ENCODE results near the gene SDF2L1.
"Not testable (repeated sequence)": the region's sequence is repeated elsewhere in the genome, so short reads cannot be mapped to it uniquely, and the experiment has no call there.

SDF2L1 gene

DNA sequence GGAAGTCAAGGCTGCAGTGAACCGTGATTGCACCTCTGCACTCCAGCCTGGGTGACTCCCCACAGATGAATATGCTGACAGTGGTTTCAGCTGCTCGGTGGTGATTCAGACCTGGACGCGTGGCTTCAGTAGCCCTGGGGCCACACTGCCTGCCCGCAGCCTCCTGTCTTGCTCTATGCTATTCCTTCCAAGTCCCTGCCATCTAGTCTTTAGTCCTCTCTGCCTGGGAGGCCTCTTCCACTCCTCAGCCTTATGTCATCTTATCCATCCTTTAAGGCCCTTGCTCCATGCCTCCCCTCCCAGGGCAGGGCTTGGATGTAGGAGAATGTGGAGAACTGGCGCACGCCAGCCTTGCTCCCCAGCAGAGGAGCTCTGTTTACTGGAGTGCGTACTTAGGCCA, 35.3 kb upstream of the SDF2L1 start:
- POLR2A ChIA-PET: interaction anchor here (1.3 to 1.4 kb wide), 2 partner anchors 22 to 38 kb away, joined by 3 to 6 read pairs; no protein-coding TSS in a partner anchor

DNA sequence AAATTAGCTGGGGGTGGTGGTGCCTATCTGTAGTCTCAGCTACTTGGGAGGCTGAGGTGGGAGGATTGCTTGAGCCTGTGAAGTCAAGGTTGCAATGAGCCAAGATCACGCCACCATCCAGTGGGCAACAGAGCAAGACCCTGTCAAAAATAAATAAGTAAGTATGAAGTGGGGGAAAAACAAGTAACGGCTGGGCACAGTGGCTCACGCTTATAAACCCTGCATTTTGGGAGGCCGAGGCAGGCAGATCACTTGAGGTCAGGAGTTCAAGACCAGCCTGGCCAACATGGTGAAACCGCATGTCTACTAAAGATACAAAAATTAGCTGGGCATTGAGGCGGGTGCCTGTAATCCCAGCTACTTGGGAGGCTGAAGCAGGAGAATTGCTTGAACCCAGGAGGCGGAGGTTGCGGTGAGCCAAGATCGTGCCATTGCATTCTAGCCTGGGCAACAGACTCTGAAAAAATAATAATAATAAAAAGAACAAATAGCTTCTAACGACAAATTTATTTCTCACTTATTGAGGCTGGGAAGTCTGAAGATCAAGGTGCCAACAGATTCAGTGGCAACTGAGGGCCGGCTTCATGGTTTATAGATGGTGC, 32.4 kb upstream of the SDF2L1 start:
- DNase-seq (ENCODE audit: extremely low spot score); POLR2A ChIA-PET: not testable (repeated sequence)
- CTCF ChIA-PET: interaction anchor here (0.6 to 1.3 kb wide), 2 partner anchors 15 to 732 kb away, joined by 3 read pairs; no protein-coding TSS in a partner anchor

More for the DNA sequence above, 35.3 kb upstream of the SDF2L1 start:
- CTCF ChIA-PET: no interaction called here
- DNase-seq (ENCODE audit: extremely low spot score): no peak
- TF ChIP-seq TARDBP (IDR thresholded peaks at IDR 0.05) (no peak), NFRKB (IDR thresholded peaks at IDR 0.05) (no peak), ZNF384 (IDR thresholded peaks at IDR 0.05) (no peak), ARNT (IDR thresholded peaks at IDR 0.05) (no peak), SUZ12 (IDR thresholded peaks at IDR 0.05) (no peak), HDGF (IDR thresholded peaks at IDR 0.05; ENCODE audit: borderline replicate concordance) (no peak), BHLHE40 (IDR thresholded peaks at IDR 0.05; ENCODE audit: borderline replicate concordance) (no peak), FOXM1 (IDR thresholded peaks at IDR 0.05; ENCODE audit: borderline replicate concordance) (no peak), LEF1 (IDR thresholded peaks at IDR 0.05; ENCODE audit: borderline replicate concordance) (no peak), SP1 (IDR thresholded peaks at IDR 0.05) (no peak), FOXA1 (IDR thresholded peaks at IDR 0.05) (no peak), FOXK2 (IDR thresholded peaks at IDR 0.05) (no peak), PKNOX1 (IDR thresholded peaks at IDR 0.05) (no peak), CTBP1 (IDR thresholded peaks at IDR 0.05; ENCODE audit: borderline replicate concordance) (no peak), L3MBTL2 (conservative IDR thresholded peaks at IDR 0.05) (no peak)

GRCh38 chr22:21611210-21611977, 30.7 kb upstream of the SDF2L1 start:
- CTCF ChIA-PET: no interaction called here
- no peak for TF ChIP-seq ARNT (IDR thresholded peaks at IDR 0.05)
- TF ChIP-seq HDGF (IDR thresholded peaks at IDR 0.05; ENCODE audit: borderline replicate concordance): no peak
- TF ChIP-seq ZNF384 (IDR thresholded peaks at IDR 0.05): no peak
- TF ChIP-seq SP1 (IDR thresholded peaks at IDR 0.05): no peak
- TF ChIP-seq TARDBP (IDR thresholded peaks at IDR 0.05): no peak
- TF ChIP-seq LEF1 (IDR thresholded peaks at IDR 0.05; ENCODE audit: borderline replicate concordance): no peak
- TF ChIP-seq BHLHE40 (IDR thresholded peaks at IDR 0.05; ENCODE audit: borderline replicate concordance): no peak
- no peak for TF ChIP-seq FOXK2 (IDR thresholded peaks at IDR 0.05)
- TF ChIP-seq CTBP1 (IDR thresholded peaks at IDR 0.05; ENCODE audit: borderline replicate concordance): no peak
- no peak for TF ChIP-seq FOXM1 (IDR thresholded peaks at IDR 0.05; ENCODE audit: borderline replicate concordance)
- TF ChIP-seq SUZ12 (IDR thresholded peaks at IDR 0.05): no peak
- no peak for TF ChIP-seq NFRKB (IDR thresholded peaks at IDR 0.05)
- no peak for TF ChIP-seq ELF4 (IDR thresholded peaks at IDR 0.05)
- TF ChIP-seq FOXA1 (IDR thresholded peaks at IDR 0.05): no peak
- POLR2A ChIA-PET: interaction anchor here (1.2 kb wide), 1 partner anchor 30 kb away, joined by 3 read pairs; no protein-coding TSS in a partner anchor
- no peak for DNase-seq (ENCODE audit: extremely low spot score)

- POLR2A ChIA-PET: interaction anchor here (0.6 kb wide), 1 partner anchor 15 kb away, joined by 3 read pairs; no protein-coding TSS in a partner anchor
- no peak for DNase-seq (ENCODE audit: extremely low spot score)
- no peak for TF ChIP-seq ARNT (IDR thresholded peaks at IDR 0.05)
- no peak for TF ChIP-seq ZNF384 (IDR thresholded peaks at IDR 0.05)
- TF ChIP-seq CTBP1 (IDR thresholded peaks at IDR 0.05; ENCODE audit: borderline replicate concordance): no peak
- no peak for TF ChIP-seq ELF4 (IDR thresholded peaks at IDR 0.05)
- no peak for TF ChIP-seq BHLHE40 (IDR thresholded peaks at IDR 0.05; ENCODE audit: borderline replicate concordance)
- TF ChIP-seq PKNOX1 (IDR thresholded peaks at IDR 0.05): no peak
- TF ChIP-seq HDGF (IDR thresholded peaks at IDR 0.05; ENCODE audit: borderline replicate concordance): no peak
- no peak for TF ChIP-seq TARDBP (IDR thresholded peaks at IDR 0.05)
- no peak for TF ChIP-seq FOXA1 (IDR thresholded peaks at IDR 0.05)
- no peak for TF ChIP-seq FOXM1 (IDR thresholded peaks at IDR 0.05; ENCODE audit: borderline replicate concordance)
- TF ChIP-seq SUZ12 (IDR thresholded peaks at IDR 0.05): no peak
- no peak for TF ChIP-seq FOXK2 (IDR thresholded peaks at IDR 0.05)
- TF ChIP-seq LEF1 (IDR thresholded peaks at IDR 0.05; ENCODE audit: borderline replicate concordance): no peak
- no peak for TF ChIP-seq NFRKB (IDR thresholded peaks at IDR 0.05)
- CTCF ChIA-PET: interaction anchor here (0.9 kb wide), 1 partner anchor 12 kb away, joined by 4 read pairs; no protein-coding TSS in a partner anchor
Observed at GRCh38 chr22:21612858-21613257, 29.2 kb upstream of the SDF2L1 start.

DNA sequence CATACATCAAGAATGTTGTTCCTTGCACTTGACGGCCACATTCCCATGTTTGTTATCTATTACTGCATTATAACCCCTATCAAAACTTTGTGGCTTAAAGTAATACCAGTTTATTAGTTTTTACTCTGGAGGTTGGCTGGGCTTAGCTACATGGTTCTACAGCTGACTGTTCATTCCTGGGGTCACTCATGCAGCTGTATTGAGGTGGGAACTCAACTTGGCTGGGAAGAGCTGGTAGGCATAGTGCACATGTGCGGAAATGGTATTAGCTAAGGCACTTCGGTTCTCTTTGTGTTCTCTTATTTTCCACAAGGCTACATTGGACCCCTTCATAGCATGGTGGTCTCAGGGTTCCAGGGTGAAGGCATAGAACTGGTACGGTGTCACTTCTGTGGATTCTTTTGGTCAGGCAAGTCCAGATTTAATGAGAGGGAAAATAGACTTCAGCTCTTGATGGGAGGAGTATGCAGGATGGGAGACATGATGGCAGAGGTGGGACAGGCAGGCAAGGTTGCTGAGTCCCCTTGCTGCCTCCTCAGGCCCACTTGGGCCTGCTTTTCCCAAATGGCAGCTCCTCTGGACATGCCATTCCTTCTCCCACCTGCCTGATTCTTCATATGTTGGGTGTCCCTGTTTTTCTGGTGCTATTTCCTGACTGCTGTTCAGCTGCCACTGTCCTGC, 28.4 kb upstream of the SDF2L1 start:
- ChIA-PET POLR2A (interaction anchor here (1.0 to 1.6 kb wide), 2 partner anchors 13 to 16 kb away, joined by 3 to 6 read pairs; partner anchors contain the start of gene YDJC), CTCF (interaction anchor here (0.7 to 1.5 kb wide), 2 partner anchors 12 to 16 kb away, joined by 3 to 6 read pairs; no protein-coding TSS in a partner anchor)
- TF ChIP-seq TARDBP (IDR thresholded peaks at IDR 0.05) (no peak), LEF1 (IDR thresholded peaks at IDR 0.05; ENCODE audit: borderline replicate concordance) (no peak), BHLHE40 (IDR thresholded peaks at IDR 0.05; ENCODE audit: borderline replicate concordance) (no peak), ZNF384 (IDR thresholded peaks at IDR 0.05) (no peak), HDGF (IDR thresholded peaks at IDR 0.05; ENCODE audit: borderline replicate concordance) (no peak), FOXA1 (IDR thresholded peaks at IDR 0.05) (no peak), CTBP1 (IDR thresholded peaks at IDR 0.05; ENCODE audit: borderline replicate concordance) (no peak), SUZ12 (IDR thresholded peaks at IDR 0.05) (no peak)
- no peak for DNase-seq (ENCODE audit: extremely low spot score)
